ENCODE measurements around the gene SBF2.

GRCh38 chr11:9842923-9843322 is 451.1 kb downstream of the SBF2 start:
- TF ChIP-seq CTCF (IDR thresholded peaks at IDR 0.05), result no peak
- no peak for TF ChIP-seq EZH2 (IDR thresholded peaks at IDR 0.05; ENCODE audit: borderline replicate concordance, insufficient read depth, low read depth, low read length, poor library complexity, severe bottlenecking)

Measured in B cell (primary cell).